GM21723 (cell line): Measurements from ENCODE around the gene MRPL28.
"Not testable (repeated sequence)": the region's sequence is repeated elsewhere in the genome, so short reads cannot be mapped to it uniquely, and the experiment has no call there.

Experiments used
- ATAC-seq: cut with Tn5 transposase; IDR thresholded peaks from one replicate; pipeline ENCODE4 v1.9.1; 2021; ENCODE audit warnings: mild to moderate bottlenecking, moderate library complexity; ENCODE audit not compliant: unreplicated experiment

The MRPL28 gene

GRCh38 chr16:360698-361336, 9.5 kb downstream of the MRPL28 start:
- ATAC-seq: no peak

- no peak for ATAC-seq
Measured at GRCh38 chr16:359871-360697, 10.3 kb downstream of the MRPL28 start.

GRCh38 chr16:359067-359763, 11.1 kb downstream of the MRPL28 start:
- no peak for ATAC-seq

- ATAC-seq: no peak
Measured at GRCh38 chr16:356741-357140, 13.6 kb downstream of the MRPL28 start.

GRCh38 chr16:354971-355461, 15.3 kb downstream of the MRPL28 start:
- ATAC-seq: no peak

- ATAC-seq: no peak
Measured at GRCh38 chr16:354291-354881, 16.0 kb downstream of the MRPL28 start.

GRCh38 chr16:353404-354290, 16.7 kb downstream of the MRPL28 start:
- ATAC-seq: peak; percentile 12

- peak; percentile 48 for ATAC-seq
Measured at GRCh38 chr16:352547-353403, 17.6 kb downstream of the MRPL28 start, which contains the start of gene AXIN1. Gene AXIN1, minus strand, starts transcription at chr16:352723. Its CDS starts 5,698 bp downstream, at chr16:347025.

GRCh38 chr16:351804-352520, 18.4 kb downstream of the MRPL28 start:
- ATAC-seq: peak; percentile 23

GRCh38 chr16:350203-350602, 20.1 kb downstream of the MRPL28 start:
- ATAC-seq: no peak

- ATAC-seq: no peak
Measured at GRCh38 chr16:349211-349610, 21.1 kb downstream of the MRPL28 start.

- not testable (repeated sequence) for ATAC-seq
Measured at GRCh38 chr16:348495-348894, 21.8 kb downstream of the MRPL28 start.

GRCh38 chr16:347203-347602, 23.1 kb downstream of the MRPL28 start:
- no peak for ATAC-seq

- ATAC-seq: no peak
Measured at GRCh38 chr16:346587-346986, 23.8 kb downstream of the MRPL28 start.

- no peak for ATAC-seq
Measured at GRCh38 chr16:345772-346171, 24.6 kb downstream of the MRPL28 start.

GRCh38 chr16:342455-343213, 27.7 kb downstream of the MRPL28 start:
- ATAC-seq: no peak

- ATAC-seq: not testable (repeated sequence)
Measured at GRCh38 chr16:341974-342336, 28.4 kb downstream of the MRPL28 start.
